T1000 (cell line): ENCODE data around the gene DNM2.
A peak's percentile ranks its signal among the peaks of the same experiment; 100 is the strongest.
"Not testable (repeated sequence)": the region's sequence is repeated elsewhere in the genome, so short reads cannot be mapped to it uniquely, and the experiment has no call there.

Source experiments
- DNase-seq: peaks from one replicate; lab custom pipeline; 2025; ENCODE audit warnings: mixed read lengths; lab: John Stamatoyannopoulos, UW

The DNM2 gene

GRCh38 chr19:10717356-10718204 lies at the start of gene DNM2:
Gene DNM2, plus strand, starts transcription at chr19:10718079. Its CDS starts 164 bp downstream, at chr19:10718243.
- peak; percentile 99 for DNase-seq

GRCh38 chr19:10669246-10669645 lies 48.6 kb upstream of the DNM2 start:
- no peak for DNase-seq

- no peak for DNase-seq
Measured at GRCh38 chr19:10670182-10670581, 47.7 kb upstream of the DNM2 start.

- DNase-seq = no peak
Measured at GRCh38 chr19:10670876-10671804, 46.7 kb upstream of the DNM2 start.

- not testable (repeated sequence) for DNase-seq
Measured at GRCh38 chr19:10671922-10672321, 46.0 kb upstream of the DNM2 start.

- DNase-seq = not testable (repeated sequence)
Measured at GRCh38 chr19:10675214-10675613, 42.7 kb upstream of the DNM2 start.

- no peak for DNase-seq
Measured at GRCh38 chr19:10677751-10678150, 40.1 kb upstream of the DNM2 start.

- no peak for DNase-seq
Measured at GRCh38 chr19:10678813-10679212, 39.1 kb upstream of the DNM2 start.

- no peak for DNase-seq
Measured at GRCh38 chr19:10679743-10680142, 38.1 kb upstream of the DNM2 start.

GRCh38 chr19:10680545-10681135 lies 37.2 kb upstream of the DNM2 start:
- DNase-seq = no peak

GRCh38 chr19:10681658-10682057 lies 36.2 kb upstream of the DNM2 start:
- DNase-seq = no peak

GRCh38 chr19:10682397-10683063 lies 35.3 kb upstream of the DNM2 start:
- DNase-seq = no peak

- no peak for DNase-seq
Measured at GRCh38 chr19:10683064-10683426, 34.8 kb upstream of the DNM2 start.

- no peak for DNase-seq
Measured at GRCh38 chr19:10683582-10683981, 34.3 kb upstream of the DNM2 start.

- no peak for DNase-seq
Measured at GRCh38 chr19:10685210-10685609, 32.7 kb upstream of the DNM2 start.

GRCh38 chr19:10686193-10686592 lies 31.7 kb upstream of the DNM2 start:
- no peak for DNase-seq

- DNase-seq = no peak
Measured at GRCh38 chr19:10686661-10687517, 31.0 kb upstream of the DNM2 start.

- DNase-seq = no peak
Measured at GRCh38 chr19:10687518-10688288, 30.2 kb upstream of the DNM2 start.

GRCh38 chr19:10688545-10689280 lies 29.2 kb upstream of the DNM2 start:
- DNase-seq = no peak
